Activated naive CD8-positive, alpha-beta T cell treated with anti-CD3 and anti-CD28 coated beads, Interleukin-2, amount 10 ng/mL, durations not matched to agents 7 days and 5 days (primary cell): ENCODE data around the gene PATJ. TPM values are rescaled to one million over a fixed set of nuclear protein-coding genes. Genes with fewer than 3 reads are reported as not detected.
"Not testable (repeated sequence)": the region's sequence is repeated elsewhere in the genome, so short reads cannot be mapped to it uniquely, and the experiment has no call there.

ENCODE experiments used
- ATAC-seq: fragments of 150-1000 bp; cut with Tn5 transposase; one replicate; pipeline ENCODE4 v1.10.0; 2021; ENCODE audit warnings: low read depth, moderate library complexity
- POLR2A ChIA-PET: fragments of 350-600 bp; sonication (Branson Sonifier 250); formaldehyde crosslinking; loops from one replicate; lab custom pipeline; 2021; ENCODE audit warnings: antibody characterized with exemption; lab: Charles Lee
- DNase-seq: peaks from one replicate; pipeline ENCODE4 v3.0.0; 2021
- H3K27ac Mint-ChIP-seq: one replicate; pipeline ENCODE4 v1.8.0; 2022; ENCODE audit warnings: mild to moderate bottlenecking, mixed read lengths
- H3K27me3 Mint-ChIP-seq: one replicate; pipeline ENCODE4 v1.8.0; 2022; ENCODE audit warnings: mild to moderate bottlenecking, moderate library complexity, mixed read lengths
- H3K36me3 Mint-ChIP-seq: one replicate; pipeline ENCODE4 v1.8.0; 2021; ENCODE audit warnings: mild to moderate bottlenecking, mixed read lengths
- H3K4me1 Mint-ChIP-seq: one replicate; pipeline ENCODE4 v1.8.0; 2021; ENCODE audit warnings: mixed read lengths
- H3K4me3 Mint-ChIP-seq: one replicate; pipeline ENCODE4 v1.8.0; 2022; ENCODE audit warnings: mild to moderate bottlenecking, moderate library complexity, mixed read lengths
- H3K9me3 Mint-ChIP-seq: one replicate; pipeline ENCODE4 v1.8.0; 2021; ENCODE audit warnings: mixed read lengths
- total RNA-seq, 2 experiments: library from RNA; stranded (reverse); gene quantifications; one replicate each; pipeline ENCODE4 v1.2.3, GENCODE V29; 2021

Gene PATJ
- total RNA-seq, 2 experiments from 2014 or later, result 24.5 to 27.2 TPM

DNA sequence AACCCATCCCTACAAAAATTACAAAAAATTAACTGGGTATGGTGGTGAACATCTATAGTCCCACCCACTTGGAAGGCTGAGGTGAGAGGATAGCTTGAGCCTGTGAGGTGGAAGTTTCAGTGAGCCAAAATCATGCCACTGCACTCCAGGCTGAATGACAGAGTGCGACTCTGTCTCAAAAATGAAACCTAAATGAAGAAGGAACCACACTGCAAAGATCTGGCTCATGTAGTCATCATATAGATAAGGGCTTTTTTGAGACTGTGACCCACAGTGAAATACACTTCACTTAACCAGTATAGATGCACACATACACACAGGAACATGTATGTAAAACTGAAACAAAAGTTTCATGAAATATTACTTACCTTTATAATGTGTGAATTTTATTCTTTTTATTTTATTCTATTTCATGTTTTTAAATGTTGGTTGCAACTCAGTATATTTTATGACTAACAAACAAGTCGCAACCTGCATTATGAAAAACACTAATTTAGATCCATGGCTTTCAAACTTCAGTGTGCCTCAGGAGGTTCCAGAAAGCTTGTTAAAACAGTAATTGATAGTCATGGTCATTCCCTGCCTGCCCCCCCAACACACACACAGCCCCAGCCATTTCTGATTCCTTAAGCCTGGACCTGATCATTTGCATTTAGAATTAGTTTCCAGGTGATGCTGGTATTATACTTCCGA lies 189.5 kb downstream of the PATJ start:
- H3K36me3 Mint-ChIP-seq, result no peaks in the 10 kb centered on the region
- no peak for ATAC-seq
- no peak for DNase-seq
- H3K4me3 Mint-ChIP-seq, result no peak overlapping the region
- no peak overlapping the region for H3K27ac Mint-ChIP-seq
- no peaks in the 10 kb centered on the region for H3K9me3 Mint-ChIP-seq
- POLR2A ChIA-PET, result no interaction called here
- H3K27me3 Mint-ChIP-seq, result no peaks in the 10 kb centered on the region
- peaks cover 2% of the 10 kb centered on the region for H3K4me1 Mint-ChIP-seq

DNA sequence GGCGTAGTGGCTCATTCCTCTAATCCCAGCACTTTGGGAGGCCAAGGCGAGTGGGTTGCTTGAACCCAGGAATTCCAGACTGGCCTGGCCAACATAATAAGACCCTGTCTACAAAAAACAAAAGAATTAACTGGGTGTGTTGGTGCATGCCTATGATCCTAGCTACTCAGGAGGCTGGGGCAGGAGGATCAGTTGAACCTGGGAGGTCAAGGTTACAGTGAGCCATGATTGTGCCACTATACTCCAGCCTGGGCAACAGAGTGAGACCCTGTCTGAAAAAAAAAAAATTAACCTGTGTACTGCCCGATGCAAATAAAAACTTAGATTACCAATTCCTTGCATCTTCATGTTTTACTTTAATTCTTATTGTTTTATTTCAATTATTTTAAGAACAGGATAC lies 193.2 kb downstream of the PATJ start:
- Mint-ChIP-seq H3K4me1 (peaks cover 2% of the 10 kb centered on the region), H3K36me3 (no peaks in the 10 kb centered on the region), H3K9me3 (no peaks in the 10 kb centered on the region), H3K4me3 (no peak overlapping the region), H3K27me3 (no peaks in the 10 kb centered on the region), H3K27ac (no peak overlapping the region)
- ATAC-seq, result no peak
- no peak for DNase-seq
- POLR2A ChIA-PET, result interaction anchor here (0.6 kb wide), 1 partner anchor 1193 kb away, joined by 3 read pairs; no protein-coding TSS in a partner anchor

GRCh38 chr1:61936839-61937238 lies 194.6 kb downstream of the PATJ start:
- Mint-ChIP-seq H3K27me3 (no peaks in the 10 kb centered on the region), H3K4me3 (no peak overlapping the region), H3K36me3 (no peaks in the 10 kb centered on the region), H3K9me3 (no peaks in the 10 kb centered on the region), H3K27ac (no peak overlapping the region), H3K4me1 (no peaks in the 10 kb centered on the region)
- ATAC-seq (no peak), DNase-seq (no peak)
- POLR2A ChIA-PET, result no interaction called here

DNA sequence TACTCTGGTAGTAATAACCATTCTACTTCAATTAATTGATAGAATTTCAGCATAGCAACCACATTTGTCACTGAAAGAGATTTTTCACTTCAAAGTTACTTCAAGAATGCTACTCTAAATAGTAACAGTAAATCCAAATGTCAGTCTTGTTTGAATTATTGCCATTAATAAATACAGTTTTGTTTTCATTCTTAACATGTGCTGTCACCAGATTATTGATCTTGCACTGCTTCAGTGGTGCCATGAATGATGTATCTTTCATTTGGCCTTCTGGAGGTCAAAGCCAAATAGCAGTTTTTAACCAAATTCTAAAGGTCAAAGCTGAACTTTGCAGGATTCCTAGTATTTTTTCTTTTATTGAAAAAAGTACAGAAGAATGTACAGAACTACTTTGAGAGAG lies 199.5 kb downstream of the PATJ start:
- H3K4me3 Mint-ChIP-seq, result no peak overlapping the region
- POLR2A ChIA-PET, result no interaction called here
- no peak for ATAC-seq

GRCh38 chr1:61942856-61943255 lies 200.6 kb downstream of the PATJ start:
- POLR2A ChIA-PET, result no interaction called here
- no peak overlapping the region for H3K4me3 Mint-ChIP-seq
- ATAC-seq (no peak), DNase-seq (no peak)
- peaks cover 2% of the 10 kb centered on the region for H3K9me3 Mint-ChIP-seq
- no peak overlapping the region for H3K27ac Mint-ChIP-seq
- no peaks in the 10 kb centered on the region for H3K4me1 Mint-ChIP-seq
- no peaks in the 10 kb centered on the region for H3K36me3 Mint-ChIP-seq
- H3K27me3 Mint-ChIP-seq, result no peaks in the 10 kb centered on the region

More for the DNA sequence above, 199.5 kb downstream of the PATJ start:
- Mint-ChIP-seq H3K27me3 (no peaks in the 10 kb centered on the region), H3K27ac (no peak overlapping the region), H3K9me3 (peaks cover 2% of the 10 kb centered on the region), H3K4me1 (no peaks in the 10 kb centered on the region), H3K36me3 (no peaks in the 10 kb centered on the region)
- DNase-seq, result no peak

DNA sequence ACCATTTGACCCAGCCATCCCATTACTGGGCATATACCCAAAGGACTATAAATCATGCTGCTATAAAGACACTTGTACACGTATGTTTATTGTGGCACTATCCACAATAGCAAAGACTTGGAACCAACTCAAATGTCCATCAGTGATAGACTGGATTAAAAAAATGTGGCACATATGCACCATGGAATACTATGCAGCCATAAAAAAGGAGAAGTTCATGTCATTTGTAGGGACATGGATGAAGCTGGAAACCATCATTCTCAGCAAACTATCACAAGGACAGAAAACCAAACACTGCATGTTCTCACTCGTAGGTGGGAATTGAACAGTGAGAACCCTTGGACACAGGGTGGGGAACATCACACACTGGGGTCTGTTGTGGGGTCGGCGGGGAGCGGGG lies 206.4 kb downstream of the PATJ start:
- ATAC-seq, POLR2A ChIA-PET: not testable (repeated sequence)

GRCh38 chr1:61950418-61950817 lies 208.1 kb downstream of the PATJ start:
- DNase-seq, result no peak
- no peak for ATAC-seq
- H3K27ac Mint-ChIP-seq, result no peak overlapping the region
- H3K27me3 Mint-ChIP-seq, result no peaks in the 10 kb centered on the region
- no peaks in the 10 kb centered on the region for H3K36me3 Mint-ChIP-seq
- POLR2A ChIA-PET, result no interaction called here
- H3K4me1 Mint-ChIP-seq, result no peaks in the 10 kb centered on the region
- H3K9me3 Mint-ChIP-seq, result no peaks in the 10 kb centered on the region
- H3K4me3 Mint-ChIP-seq, result no peak overlapping the region

More for the DNA sequence above, 206.4 kb downstream of the PATJ start:
- H3K27ac Mint-ChIP-seq, H3K4me1 Mint-ChIP-seq, H3K4me3 Mint-ChIP-seq, H3K9me3 Mint-ChIP-seq, H3K36me3 Mint-ChIP-seq, DNase-seq, H3K27me3 Mint-ChIP-seq: not testable (repeated sequence)

DNA sequence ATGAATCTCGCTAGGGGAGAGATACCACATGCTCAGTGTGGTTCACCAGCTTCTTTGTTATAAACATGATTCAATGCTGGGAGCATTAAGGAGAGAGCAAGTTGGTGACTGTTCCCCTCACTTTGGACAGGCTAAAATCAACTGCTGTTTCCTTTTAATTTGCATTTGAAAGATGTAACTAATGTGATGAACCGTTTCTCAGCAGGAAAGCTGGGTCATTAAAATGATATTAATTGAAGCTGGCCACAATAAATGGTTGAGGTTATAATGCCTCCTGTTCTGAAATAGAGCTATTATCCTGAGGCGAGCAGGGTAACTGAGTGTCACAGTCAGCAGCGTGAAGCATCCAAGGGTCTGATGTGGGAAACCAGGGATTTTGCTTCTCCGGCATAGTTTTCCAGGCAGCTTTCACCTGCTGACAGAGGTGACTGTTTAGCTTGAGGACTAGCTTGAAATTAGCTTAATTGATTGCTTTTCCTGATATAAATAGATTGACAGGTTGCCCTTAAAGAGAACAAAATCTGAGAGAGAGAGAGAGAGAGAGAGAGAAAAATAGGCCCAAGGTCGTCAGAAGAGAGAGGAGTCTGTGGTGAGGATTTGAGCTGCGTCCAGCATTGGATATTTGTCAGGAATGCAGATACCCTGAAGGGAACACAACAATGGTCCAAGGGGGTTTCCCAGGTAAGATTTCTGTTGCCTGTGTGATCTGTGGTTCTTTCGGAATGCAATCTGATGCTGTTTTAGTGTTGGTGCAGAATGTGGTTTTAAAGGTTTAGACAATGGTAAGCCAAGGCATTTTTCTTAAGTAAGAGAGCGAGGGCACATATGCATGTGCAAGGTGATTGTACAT lies 209.7 kb downstream of the PATJ start:
- Mint-ChIP-seq H3K9me3 (no peaks in the 10 kb centered on the region), H3K4me1 (no peaks in the 10 kb centered on the region), H3K36me3 (no peaks in the 10 kb centered on the region), H3K27me3 (no peaks in the 10 kb centered on the region), H3K4me3 (no peak overlapping the region), H3K27ac (no peak overlapping the region)
- ATAC-seq, result no peak
- POLR2A ChIA-PET, result no interaction called here
- DNase-seq, result no peak

GRCh38 chr1:61952675-61953074 lies 210.4 kb downstream of the PATJ start:
- ATAC-seq (no peak), DNase-seq (no peak)
- H3K4me3 Mint-ChIP-seq, result no peak overlapping the region
- H3K27me3 Mint-ChIP-seq, result no peaks in the 10 kb centered on the region
- H3K36me3 Mint-ChIP-seq, result no peaks in the 10 kb centered on the region
- H3K27ac Mint-ChIP-seq, result no peak overlapping the region
- POLR2A ChIA-PET, result no interaction called here
- no peaks in the 10 kb centered on the region for H3K9me3 Mint-ChIP-seq
- H3K4me1 Mint-ChIP-seq, result no peaks in the 10 kb centered on the region

GRCh38 chr1:61953076-61953789 lies 211.0 kb downstream of the PATJ start:
- POLR2A ChIA-PET, result no interaction called here
- ATAC-seq (no peak), DNase-seq (no peak)
- Mint-ChIP-seq H3K27ac (no peak overlapping the region), H3K9me3 (no peaks in the 10 kb centered on the region), H3K27me3 (no peaks in the 10 kb centered on the region), H3K36me3 (no peaks in the 10 kb centered on the region), H3K4me3 (no peak overlapping the region), H3K4me1 (no peaks in the 10 kb centered on the region)

GRCh38 chr1:61953790-61954150 lies 211.5 kb downstream of the PATJ start:
- Mint-ChIP-seq H3K27ac (no peak overlapping the region), H3K4me3 (no peak overlapping the region), H3K4me1 (no peaks in the 10 kb centered on the region), H3K9me3 (no peaks in the 10 kb centered on the region), H3K36me3 (no peaks in the 10 kb centered on the region), H3K27me3 (no peaks in the 10 kb centered on the region)
- DNase-seq (no peak), ATAC-seq (no peak)
- POLR2A ChIA-PET, result no interaction called here

- DNase-seq (no peak), ATAC-seq (no peak)
- Mint-ChIP-seq H3K4me1 (no peaks in the 10 kb centered on the region), H3K4me3 (no peak overlapping the region), H3K27ac (no peak overlapping the region), H3K9me3 (no peaks in the 10 kb centered on the region), H3K27me3 (no peaks in the 10 kb centered on the region), H3K36me3 (no peaks in the 10 kb centered on the region)
- POLR2A ChIA-PET, result no interaction called here
Observed at GRCh38 chr1:61955261-61955660, 213.0 kb downstream of the PATJ start.

GRCh38 chr1:61956016-61956645 lies 213.9 kb downstream of the PATJ start:
- DNase-seq (no peak), ATAC-seq (no peak)
- Mint-ChIP-seq H3K4me3 (no peak overlapping the region), H3K27ac (no peak overlapping the region), H3K4me1 (no peaks in the 10 kb centered on the region), H3K9me3 (no peaks in the 10 kb centered on the region), H3K36me3 (no peaks in the 10 kb centered on the region), H3K27me3 (no peaks in the 10 kb centered on the region)
- POLR2A ChIA-PET, result no interaction called here
